Lung (tissue), 12 donors: ENCODE data around the gene TEKT3. TPM values are rescaled to one million over a fixed set of nuclear protein-coding genes. Genes with fewer than 3 reads are reported as not detected.

Experiments used
- ATAC-seq: fragments of 200-7000 bp; cut with Tn5 transposase; one replicate; pipeline ENCODE4 v1.9.1; 2020; ENCODE audit warnings: moderate number of reproducible peaks; ENCODE audit not compliant: insufficient read depth, low FRiP score
- DNase-seq, 3 donors: peaks; one replicate each; pipeline ENCODE4 v3.0.0-alpha.2; 2013 to 2017
- H3K27ac ChIP-seq, 2 donors: one replicate each; pipeline ENCODE4 v1.5.1; 2013; ENCODE audit warnings: mild to moderate bottlenecking in 2 of 2, moderate library complexity in 2 of 2, control low read depth in 1 of 2, inconsistent platforms in 1 of 2, low read depth in 1 of 2, low read length in 1 of 2
- H3K27me3 ChIP-seq, 3 donors: one replicate each; pipeline ENCODE4 v1.5.1; 2013; ENCODE audit warnings: low read length in 2 of 3; ENCODE audit not compliant: control insufficient read depth in 3 of 3, insufficient read depth in 3 of 3
- H3K36me3 ChIP-seq, 4 donors: one replicate each; pipeline ENCODE4 v1.5.1; 2013; ENCODE audit warnings: low read length in 4 of 4, mild to moderate bottlenecking in 1 of 4, moderate library complexity in 1 of 4; ENCODE audit not compliant: control insufficient read depth in 4 of 4, insufficient read depth in 4 of 4
- H3K4me1 ChIP-seq, 5 donors: one replicate each; pipeline ENCODE4 v1.5.1; 2013; ENCODE audit warnings: low read length in 5 of 5, mild to moderate bottlenecking in 2 of 5, moderate library complexity in 1 of 5; ENCODE audit not compliant: control insufficient read depth in 5 of 5, insufficient read depth in 5 of 5
- H3K4me3 ChIP-seq: one replicate; pipeline ENCODE4 v1.5.1; 2013; ENCODE audit warnings: mild to moderate bottlenecking, control low read depth, moderate library complexity
- H3K9ac ChIP-seq, 2 donors: one replicate each; pipeline ENCODE4 v1.5.1; 2013; ENCODE audit warnings: low read length in 2 of 2, control low read depth in 1 of 2; ENCODE audit not compliant: insufficient read depth in 1 of 2
- H3K9me3 ChIP-seq, 4 donors: one replicate each; pipeline ENCODE4 v1.5.1; 2013; ENCODE audit warnings: low read length in 3 of 4, mild to moderate bottlenecking in 1 of 4, moderate library complexity in 1 of 4; ENCODE audit not compliant: control insufficient read depth in 4 of 4, insufficient read depth in 3 of 4
- WGBS, 2 donors: extraction: QIAGEN DNeasy Blood & Tissue Kit; methylation state at CpG; one replicate each; pipeline ENCODE4 v1.1.7; 2013; 5-methylcytosine and 5-hydroxymethylcytosine counted together
- polyA plus RNA-seq, 2 donors: library from polyadenylated mRNA; stranded (reverse); fragments of 200-250 nt; gene quantifications; one replicate each; pipeline ENCODE4 v1.2.1, GENCODE V29; 2013
- total RNA-seq, 2 donors: library from RNA; depleted of rRNA in 1 of 2; stranded (reverse); fragments of >200 nt in 1 of 2; gene quantifications; one replicate each; pipeline ENCODE4 v1.2.1, GENCODE V29; 2014 to 2021
- TF ChIP-seq, protein P1 (sequence below): IDR thresholded peaks from 2 replicates; pipeline ENCODE4 v1.5.1; 2012; ENCODE audit warnings: mild to moderate bottlenecking; ENCODE audit errors: control extremely low read depth, extremely low read depth
- donor health status: control.
- donor health status: control.
- donor health status: Bipolar disorder and iron deficiency.
- donor health status: healthy.
- donor health status: DM: yes; HTN: yes; CAD: no.

The TEKT3 gene
- total and polyA plus RNA-seq, 4 donors = 1.2 to 5.4 (median 1.7) TPM

DNA sequence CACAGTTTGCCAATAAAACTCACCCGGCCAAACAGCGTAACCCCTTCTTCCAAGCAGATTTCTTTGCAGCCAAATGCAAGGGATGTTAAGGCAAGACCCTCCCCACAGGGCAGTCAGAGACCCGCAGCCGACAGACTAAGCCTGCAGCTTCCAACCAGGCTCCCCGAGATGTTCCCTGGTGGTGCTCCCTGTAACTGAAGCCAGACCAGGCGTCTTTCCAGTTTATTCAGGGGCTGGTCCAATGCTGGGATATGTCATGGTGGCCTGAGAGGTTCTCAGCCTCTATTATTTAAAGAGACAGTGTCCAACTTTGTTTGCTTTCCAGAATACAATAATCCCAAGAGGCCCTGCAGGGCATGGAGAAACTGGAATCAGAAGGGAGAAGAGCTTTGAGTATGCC lies 76.3 kb downstream of the TEKT3 start, which contains the start of gene PMP22:
PMP22 (minus strand) TSS at position 196 of the 400 bp plus-strand sequence. CDS start 4,599 bp downstream, outside the sequence.
- Histone ChIP-seq H3K9ac (no peak within 1 kb of the TSS), H3K27me3 (peaks cover 0 to 6% (median 3%) of the 10 kb centered on the region in 3 donors), H3K36me3 (peaks cover 0 to 5% (median 0%) of the 10 kb centered on the region in 4 donors), H3K4me1 (peaks cover 0 to 22% (median 7%) of the 10 kb centered on the region in 5 donors), H3K4me3 (peak within 1 kb of the TSS; percentile 16), H3K27ac (peak within 1 kb of the TSS; percentile 0 to 30), H3K9me3 (no peaks in the 10 kb centered on the region)
- 77 to 81% methylated on average over 6 of the region's 6 CpGs for WGBS, 2 donors
- no peak for ATAC-seq
- DNase-seq = peak in 2 of 3 donors; percentile 40 to 59
- TF ChIP-seq, protein P1, sequence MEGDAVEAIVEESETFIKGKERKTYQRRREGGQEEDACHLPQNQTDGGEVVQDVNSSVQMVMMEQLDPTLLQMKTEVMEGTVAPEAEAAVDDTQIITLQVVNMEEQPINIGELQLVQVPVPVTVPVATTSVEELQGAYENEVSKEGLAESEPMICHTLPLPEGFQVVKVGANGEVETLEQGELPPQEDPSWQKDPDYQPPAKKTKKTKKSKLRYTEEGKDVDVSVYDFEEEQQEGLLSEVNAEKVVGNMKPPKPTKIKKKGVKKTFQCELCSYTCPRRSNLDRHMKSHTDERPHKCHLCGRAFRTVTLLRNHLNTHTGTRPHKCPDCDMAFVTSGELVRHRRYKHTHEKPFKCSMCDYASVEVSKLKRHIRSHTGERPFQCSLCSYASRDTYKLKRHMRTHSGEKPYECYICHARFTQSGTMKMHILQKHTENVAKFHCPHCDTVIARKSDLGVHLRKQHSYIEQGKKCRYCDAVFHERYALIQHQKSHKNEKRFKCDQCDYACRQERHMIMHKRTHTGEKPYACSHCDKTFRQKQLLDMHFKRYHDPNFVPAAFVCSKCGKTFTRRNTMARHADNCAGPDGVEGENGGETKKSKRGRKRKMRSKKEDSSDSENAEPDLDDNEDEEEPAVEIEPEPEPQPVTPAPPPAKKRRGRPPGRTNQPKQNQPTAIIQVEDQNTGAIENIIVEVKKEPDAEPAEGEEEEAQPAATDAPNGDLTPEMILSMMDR = no peak

GRCh38 chr17:15264542-15264941 lies 76.9 kb downstream of the TEKT3 start:
- Histone ChIP-seq H3K9me3 (no peaks in the 10 kb centered on the region), H3K4me1 (peaks cover 0 to 28% (median 7%) of the 10 kb centered on the region in 5 donors), H3K4me3 (peak overlapping the region; percentile 16), H3K36me3 (peaks cover 0 to 5% (median 0%) of the 10 kb centered on the region in 4 donors), H3K27me3 (peaks cover 0 to 6% (median 3%) of the 10 kb centered on the region in 3 donors), H3K9ac (no peak overlapping the region), H3K27ac (peak overlapping the region; percentile 0 to 30)
- 57 to 63% methylated on average over 2 of the region's 2 CpGs for WGBS, 2 donors
- DNase-seq (no peak), ATAC-seq (no peak)
- TF ChIP-seq, protein P1 = no peak

GRCh38 chr17:15263680-15264079 lies 77.7 kb downstream of the TEKT3 start:
- no peak for DNase-seq
- 41 to 52% methylated on average over 3 of the region's 3 CpGs for WGBS, 2 donors
- Histone ChIP-seq H3K36me3 (peaks cover 1 to 10% (median 5%) of the 10 kb centered on the region in 4 donors), H3K9ac (peak overlapping the region in 1 of 2 donors; percentile 47), H3K4me3 (no peak overlapping the region), H3K4me1 (peaks cover 0 to 36% (median 11%) of the 10 kb centered on the region in 5 donors), H3K27ac (peak overlapping the region in 1 of 2 donors; percentile 89), H3K27me3 (peaks cover 0 to 6% (median 3%) of the 10 kb centered on the region in 3 donors), H3K9me3 (no peaks in the 10 kb centered on the region)
- ATAC-seq = no peak
- TF ChIP-seq, protein P1 = no peak
